ENCODE results near the gene GNE.
A peak's percentile ranks its signal among the peaks of the same experiment; 100 is the strongest.
"Not testable (repeated sequence)": the region's sequence is repeated elsewhere in the genome, so short reads cannot be mapped to it uniquely, and the experiment has no call there.

GNE gene, protein sequence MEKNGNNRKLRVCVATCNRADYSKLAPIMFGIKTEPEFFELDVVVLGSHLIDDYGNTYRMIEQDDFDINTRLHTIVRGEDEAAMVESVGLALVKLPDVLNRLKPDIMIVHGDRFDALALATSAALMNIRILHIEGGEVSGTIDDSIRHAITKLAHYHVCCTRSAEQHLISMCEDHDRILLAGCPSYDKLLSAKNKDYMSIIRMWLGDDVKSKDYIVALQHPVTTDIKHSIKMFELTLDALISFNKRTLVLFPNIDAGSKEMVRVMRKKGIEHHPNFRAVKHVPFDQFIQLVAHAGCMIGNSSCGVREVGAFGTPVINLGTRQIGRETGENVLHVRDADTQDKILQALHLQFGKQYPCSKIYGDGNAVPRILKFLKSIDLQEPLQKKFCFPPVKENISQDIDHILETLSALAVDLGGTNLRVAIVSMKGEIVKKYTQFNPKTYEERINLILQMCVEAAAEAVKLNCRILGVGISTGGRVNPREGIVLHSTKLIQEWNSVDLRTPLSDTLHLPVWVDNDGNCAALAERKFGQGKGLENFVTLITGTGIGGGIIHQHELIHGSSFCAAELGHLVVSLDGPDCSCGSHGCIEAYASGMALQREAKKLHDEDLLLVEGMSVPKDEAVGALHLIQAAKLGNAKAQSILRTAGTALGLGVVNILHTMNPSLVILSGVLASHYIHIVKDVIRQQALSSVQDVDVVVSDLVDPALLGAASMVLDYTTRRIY
- 29.2 to 32.2 (median 30.0) reads per million in 3 donors for total RNA-seq

- Histone ChIP-seq H3K27ac (ENCODE audit: insufficient read depth, low read length, poor library complexity, severe bottlenecking) (peak within 1 kb of the TSS; percentile 84), H3K4me3 (ENCODE audit: insufficient read depth, low read depth, low read length, poor library complexity, severe bottlenecking) (peak within 1 kb of the TSS; percentile 81), H3K4me1 (ENCODE audit: control insufficient read depth, insufficient read depth, low read length, poor library complexity, severe bottlenecking) (peaks cover 11% of the 10 kb centered on the region), H3K36me3 (ENCODE audit: control insufficient read depth, insufficient read depth, low read length) (no peaks in the 10 kb centered on the region), H3K27me3 (replicated peaks; ENCODE audit: control insufficient read depth, insufficient read depth, low read length, poor library complexity, severe bottlenecking) (no peaks in the 10 kb centered on the region), H3K9me3 (ENCODE audit: control insufficient read depth, low read length) (no peaks in the 10 kb centered on the region)
- DNase-seq: peak; percentile 93 to 95 (median 94)
These were observed at the start of gene GNE for GRCh38 chr9:36258208-36258995. GNE (minus strand) TSS chr9:36258448; CDS start chr9:36249355, 9,093 bp downstream.

DNA sequence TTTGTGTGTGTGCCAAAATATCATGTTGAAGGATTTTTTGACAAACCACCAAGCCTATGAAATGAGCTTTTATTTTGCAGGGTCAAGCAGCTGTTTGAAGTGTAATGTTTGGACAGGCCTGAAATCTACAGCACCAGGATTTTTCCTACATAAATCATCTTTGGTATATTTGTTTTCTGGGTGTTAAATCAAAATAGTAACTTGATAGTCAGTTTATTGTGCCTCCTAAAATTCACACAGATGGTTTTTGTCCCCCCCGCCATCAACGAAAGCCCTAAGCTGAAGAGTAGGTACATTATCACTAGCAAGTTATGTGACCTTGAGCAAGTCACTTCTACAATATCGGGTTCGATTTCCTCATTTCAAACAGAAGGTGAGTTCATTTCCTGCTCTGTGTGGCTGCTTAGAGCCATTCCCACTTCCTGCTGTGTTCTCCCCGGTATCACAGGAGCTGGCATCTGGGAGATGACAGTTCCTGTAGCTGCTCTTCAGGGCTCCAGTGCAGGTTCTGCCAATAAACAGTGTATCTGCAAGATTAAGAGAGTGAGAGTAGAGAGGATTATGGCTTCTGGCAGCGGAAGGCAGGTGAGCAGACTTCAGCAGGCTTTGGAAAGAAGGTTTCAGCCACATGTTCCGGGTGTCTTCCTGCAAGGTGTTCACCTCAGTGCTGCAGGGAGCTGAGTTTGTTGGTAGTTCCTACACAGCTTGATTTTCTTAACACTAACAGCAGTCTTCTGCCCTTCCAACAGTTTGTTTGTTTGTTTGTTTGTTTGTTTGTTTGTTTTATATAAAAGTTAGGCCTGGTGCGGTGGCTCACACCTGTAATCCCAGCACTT, 48.4 kb upstream of the GNE start:
- no peak for DNase-seq
- Histone ChIP-seq H3K27me3 (replicated peaks; ENCODE audit: control insufficient read depth, insufficient read depth, low read length, poor library complexity, severe bottlenecking) (no peaks in the 10 kb centered on the region), H3K36me3 (ENCODE audit: control insufficient read depth, insufficient read depth, low read length) (no peaks in the 10 kb centered on the region), H3K4me1 (ENCODE audit: control insufficient read depth, insufficient read depth, low read length, poor library complexity, severe bottlenecking) (no peaks in the 10 kb centered on the region), H3K4me3 (ENCODE audit: insufficient read depth, low read depth, low read length, poor library complexity, severe bottlenecking) (no peak overlapping the region), H3K27ac (ENCODE audit: insufficient read depth, low read length, poor library complexity, severe bottlenecking) (no peak overlapping the region), H3K9me3 (ENCODE audit: control insufficient read depth, low read length) (no peaks in the 10 kb centered on the region)

DNA sequence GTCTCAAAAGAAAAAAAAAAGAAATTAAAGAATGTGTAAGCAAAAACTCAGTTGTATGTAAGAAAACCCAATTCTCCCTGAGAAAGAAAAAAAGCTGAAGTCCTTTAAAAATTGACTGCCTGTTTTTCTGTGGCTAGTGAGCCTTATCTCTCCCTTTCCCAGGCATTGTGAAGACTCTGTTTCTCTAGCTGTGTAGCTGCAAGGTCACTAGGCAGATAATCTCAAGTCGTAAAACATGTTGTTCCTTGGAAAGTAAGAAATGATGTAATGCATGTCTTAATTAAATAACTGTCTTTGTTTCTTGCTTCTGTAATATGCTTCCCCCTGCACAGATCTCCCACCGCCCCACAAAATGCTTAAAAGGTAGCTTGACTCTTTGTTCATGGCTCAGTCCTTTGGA, 46.1 kb upstream of the GNE start:
- H3K9me3 ChIP-seq (ENCODE audit: control insufficient read depth, low read length); H3K36me3 ChIP-seq (ENCODE audit: control insufficient read depth, insufficient read depth, low read length); H3K27me3 ChIP-seq (replicated peaks; ENCODE audit: control insufficient read depth, insufficient read depth, low read length, poor library complexity, severe bottlenecking); H3K4me3 ChIP-seq (ENCODE audit: insufficient read depth, low read depth, low read length, poor library complexity, severe bottlenecking); H3K27ac ChIP-seq (ENCODE audit: insufficient read depth, low read length, poor library complexity, severe bottlenecking); DNase-seq; H3K4me1 ChIP-seq (ENCODE audit: control insufficient read depth, insufficient read depth, low read length, poor library complexity, severe bottlenecking): not testable (repeated sequence)

DNA sequence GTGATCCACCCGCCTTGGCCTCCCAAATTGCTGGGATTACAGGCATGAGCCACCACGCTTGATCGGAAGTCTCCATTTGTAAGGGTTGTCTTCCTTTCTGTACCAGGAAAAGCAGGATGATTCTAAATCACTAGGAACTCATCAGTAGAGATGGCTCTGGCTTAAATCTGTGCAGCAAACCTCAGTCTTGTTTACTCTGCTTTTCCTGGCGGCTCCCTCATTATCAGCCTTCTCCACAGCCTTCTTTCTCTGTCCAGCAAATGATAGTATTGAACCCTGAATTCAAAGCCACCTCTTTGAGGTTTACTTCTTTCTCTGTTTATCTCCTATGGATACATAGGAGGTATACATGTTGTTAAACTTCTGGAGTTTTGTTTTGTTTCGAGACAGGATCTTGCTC, 43.0 kb upstream of the GNE start:
- Histone ChIP-seq H3K4me1 (ENCODE audit: control insufficient read depth, insufficient read depth, low read length, poor library complexity, severe bottlenecking) (no peaks in the 10 kb centered on the region), H3K36me3 (ENCODE audit: control insufficient read depth, insufficient read depth, low read length) (no peaks in the 10 kb centered on the region), H3K4me3 (ENCODE audit: insufficient read depth, low read depth, low read length, poor library complexity, severe bottlenecking) (no peak overlapping the region), H3K9me3 (ENCODE audit: control insufficient read depth, low read length) (no peaks in the 10 kb centered on the region), H3K27me3 (replicated peaks; ENCODE audit: control insufficient read depth, insufficient read depth, low read length, poor library complexity, severe bottlenecking) (no peaks in the 10 kb centered on the region), H3K27ac (ENCODE audit: insufficient read depth, low read length, poor library complexity, severe bottlenecking) (no peak overlapping the region)
- no peak for DNase-seq

DNA sequence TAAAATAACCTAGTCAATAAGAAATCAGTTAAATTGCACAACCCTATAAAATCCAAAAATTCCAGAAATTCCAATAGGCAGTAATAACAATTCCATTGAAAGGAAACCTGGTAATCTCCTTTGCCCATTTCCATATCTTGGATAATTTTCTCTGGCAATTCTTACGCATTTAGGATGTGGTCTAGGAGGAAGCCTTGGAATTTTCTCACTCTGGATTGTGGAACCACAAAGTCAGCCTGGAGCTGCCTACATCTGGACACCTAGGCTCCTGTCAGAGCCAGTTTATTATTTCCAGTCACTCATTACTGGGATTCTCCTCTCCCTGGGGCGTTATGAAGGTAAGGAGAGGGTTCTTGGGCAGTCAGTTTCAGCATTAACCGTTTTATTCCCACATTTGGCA, 40.3 kb upstream of the GNE start:
- H3K4me3 ChIP-seq (ENCODE audit: insufficient read depth, low read depth, low read length, poor library complexity, severe bottlenecking): no peak overlapping the region
- no peaks in the 10 kb centered on the region for H3K4me1 ChIP-seq (ENCODE audit: control insufficient read depth, insufficient read depth, low read length, poor library complexity, severe bottlenecking)
- no peaks in the 10 kb centered on the region for H3K36me3 ChIP-seq (ENCODE audit: control insufficient read depth, insufficient read depth, low read length)
- DNase-seq: no peak
- no peak overlapping the region for H3K27ac ChIP-seq (ENCODE audit: insufficient read depth, low read length, poor library complexity, severe bottlenecking)
- H3K27me3 ChIP-seq (replicated peaks; ENCODE audit: control insufficient read depth, insufficient read depth, low read length, poor library complexity, severe bottlenecking): no peaks in the 10 kb centered on the region
- H3K9me3 ChIP-seq (ENCODE audit: control insufficient read depth, low read length): no peaks in the 10 kb centered on the region

DNA sequence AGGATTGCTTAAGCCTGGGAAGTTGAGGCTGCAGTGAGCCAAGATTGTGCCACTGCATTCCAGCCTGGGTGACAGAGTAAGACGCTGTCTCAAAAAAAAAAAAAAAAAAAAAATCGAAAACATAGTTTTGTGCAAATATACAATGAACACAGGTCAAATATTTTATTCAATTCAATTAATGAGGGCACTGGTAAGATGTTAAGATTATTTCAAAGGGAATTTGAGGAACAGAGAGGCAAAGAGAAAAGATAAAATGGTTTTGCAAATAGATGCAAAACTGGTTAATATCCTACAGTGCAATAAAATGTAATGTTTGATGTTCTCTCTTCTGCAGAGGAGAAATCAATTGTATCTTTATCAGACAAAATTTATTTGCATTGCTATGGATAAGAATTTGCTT, 39.5 kb upstream of the GNE start:
- no peak for DNase-seq
- no peak overlapping the region for H3K4me3 ChIP-seq (ENCODE audit: insufficient read depth, low read depth, low read length, poor library complexity, severe bottlenecking)
- no peak overlapping the region for H3K27ac ChIP-seq (ENCODE audit: insufficient read depth, low read length, poor library complexity, severe bottlenecking)
- no peaks in the 10 kb centered on the region for H3K36me3 ChIP-seq (ENCODE audit: control insufficient read depth, insufficient read depth, low read length)
- no peaks in the 10 kb centered on the region for H3K27me3 ChIP-seq (replicated peaks; ENCODE audit: control insufficient read depth, insufficient read depth, low read length, poor library complexity, severe bottlenecking)
- H3K4me1 ChIP-seq (ENCODE audit: control insufficient read depth, insufficient read depth, low read length, poor library complexity, severe bottlenecking): no peaks in the 10 kb centered on the region
- H3K9me3 ChIP-seq (ENCODE audit: control insufficient read depth, low read length): no peaks in the 10 kb centered on the region

GRCh38 chr9:36294996-36295395, 36.7 kb upstream of the GNE start:
- not testable (repeated sequence) for H3K36me3 ChIP-seq (ENCODE audit: control insufficient read depth, insufficient read depth, low read length); H3K4me1 ChIP-seq (ENCODE audit: control insufficient read depth, insufficient read depth, low read length, poor library complexity, severe bottlenecking); H3K27me3 ChIP-seq (replicated peaks; ENCODE audit: control insufficient read depth, insufficient read depth, low read length, poor library complexity, severe bottlenecking); DNase-seq; H3K27ac ChIP-seq (ENCODE audit: insufficient read depth, low read length, poor library complexity, severe bottlenecking); H3K9me3 ChIP-seq (ENCODE audit: control insufficient read depth, low read length); H3K4me3 ChIP-seq (ENCODE audit: insufficient read depth, low read depth, low read length, poor library complexity, severe bottlenecking)

GRCh38 chr9:36293918-36294317, 35.7 kb upstream of the GNE start:
- Histone ChIP-seq H3K4me3 (ENCODE audit: insufficient read depth, low read depth, low read length, poor library complexity, severe bottlenecking) (no peak overlapping the region), H3K27ac (ENCODE audit: insufficient read depth, low read length, poor library complexity, severe bottlenecking) (no peak overlapping the region), H3K27me3 (replicated peaks; ENCODE audit: control insufficient read depth, insufficient read depth, low read length, poor library complexity, severe bottlenecking) (no peaks in the 10 kb centered on the region), H3K9me3 (ENCODE audit: control insufficient read depth, low read length) (no peaks in the 10 kb centered on the region), H3K36me3 (ENCODE audit: control insufficient read depth, insufficient read depth, low read length) (no peaks in the 10 kb centered on the region), H3K4me1 (ENCODE audit: control insufficient read depth, insufficient read depth, low read length, poor library complexity, severe bottlenecking) (no peaks in the 10 kb centered on the region)
- no peak for DNase-seq

- Histone ChIP-seq H3K36me3 (ENCODE audit: control insufficient read depth, insufficient read depth, low read length) (no peaks in the 10 kb centered on the region), H3K4me3 (ENCODE audit: insufficient read depth, low read depth, low read length, poor library complexity, severe bottlenecking) (no peak overlapping the region), H3K9me3 (ENCODE audit: control insufficient read depth, low read length) (no peaks in the 10 kb centered on the region), H3K27ac (ENCODE audit: insufficient read depth, low read length, poor library complexity, severe bottlenecking) (no peak overlapping the region), H3K4me1 (ENCODE audit: control insufficient read depth, insufficient read depth, low read length, poor library complexity, severe bottlenecking) (no peaks in the 10 kb centered on the region), H3K27me3 (replicated peaks; ENCODE audit: control insufficient read depth, insufficient read depth, low read length, poor library complexity, severe bottlenecking) (no peaks in the 10 kb centered on the region)
- DNase-seq: no peak
These were observed 34.9 kb upstream of the GNE start for GRCh38 chr9:36293171-36293570.
